AG20443 (cell line): Measurements from ENCODE around the gene GRM7.

Experiments
- DNase-seq: peaks from one replicate; pipeline ENCODE4 v3.0.0; 2012; ENCODE audit warnings: low spot score, mixed read lengths

GRM7 gene

GRCh38 chr3:7241584-7242302, 380.8 kb downstream of the GRM7 start:
- DNase-seq, result no peak

GRCh38 chr3:7242303-7242635, 381.4 kb downstream of the GRM7 start:
- DNase-seq, result no peak

GRCh38 chr3:7249493-7250076, 388.7 kb downstream of the GRM7 start:
- no peak for DNase-seq

- no peak for DNase-seq
Observed at GRCh38 chr3:7254251-7254650, 393.3 kb downstream of the GRM7 start.

- no peak for DNase-seq
Observed at GRCh38 chr3:7260975-7261374, 400.1 kb downstream of the GRM7 start.

GRCh38 chr3:7263347-7264195, 402.7 kb downstream of the GRM7 start:
- no peak for DNase-seq

GRCh38 chr3:7264196-7264526, 403.2 kb downstream of the GRM7 start:
- no peak for DNase-seq

GRCh38 chr3:7265736-7266135, 404.8 kb downstream of the GRM7 start:
- DNase-seq, result no peak

- DNase-seq, result no peak
Observed at GRCh38 chr3:7266551-7266950, 405.6 kb downstream of the GRM7 start.

- DNase-seq, result no peak
Observed at GRCh38 chr3:7270731-7271130, 409.8 kb downstream of the GRM7 start.

- no peak for DNase-seq
Observed at GRCh38 chr3:7271631-7272030, 410.7 kb downstream of the GRM7 start.

GRCh38 chr3:7272203-7272602, 411.3 kb downstream of the GRM7 start:
- no peak for DNase-seq

GRCh38 chr3:7275396-7275795, 414.5 kb downstream of the GRM7 start:
- DNase-seq, result no peak

GRCh38 chr3:7280318-7280717, 419.4 kb downstream of the GRM7 start:
- DNase-seq, result no peak

GRCh38 chr3:7282988-7283387, 422.1 kb downstream of the GRM7 start:
- no peak for DNase-seq

- DNase-seq, result no peak
Observed at GRCh38 chr3:7285505-7285904, 424.6 kb downstream of the GRM7 start.

GRCh38 chr3:7288133-7288532, 427.2 kb downstream of the GRM7 start:
- no peak for DNase-seq

- DNase-seq, result no peak
Observed at GRCh38 chr3:7289121-7289520, 428.2 kb downstream of the GRM7 start.

GRCh38 chr3:7290077-7290825, 429.3 kb downstream of the GRM7 start:
- no peak for DNase-seq

- no peak for DNase-seq
Observed at GRCh38 chr3:7292362-7292761, 431.4 kb downstream of the GRM7 start.

- no peak for DNase-seq
Observed at GRCh38 chr3:7293286-7293685, 432.4 kb downstream of the GRM7 start.

GRCh38 chr3:7305561-7305960, 444.6 kb downstream of the GRM7 start:
- DNase-seq, result no peak

GRCh38 chr3:7306901-7307300, 446.0 kb downstream of the GRM7 start:
- DNase-seq, result no peak
